ENCODE data around the gene ZDHHC7.
A peak's percentile ranks its signal among the peaks of the same experiment; 100 is the strongest.

The ZDHHC7 gene

DNA sequence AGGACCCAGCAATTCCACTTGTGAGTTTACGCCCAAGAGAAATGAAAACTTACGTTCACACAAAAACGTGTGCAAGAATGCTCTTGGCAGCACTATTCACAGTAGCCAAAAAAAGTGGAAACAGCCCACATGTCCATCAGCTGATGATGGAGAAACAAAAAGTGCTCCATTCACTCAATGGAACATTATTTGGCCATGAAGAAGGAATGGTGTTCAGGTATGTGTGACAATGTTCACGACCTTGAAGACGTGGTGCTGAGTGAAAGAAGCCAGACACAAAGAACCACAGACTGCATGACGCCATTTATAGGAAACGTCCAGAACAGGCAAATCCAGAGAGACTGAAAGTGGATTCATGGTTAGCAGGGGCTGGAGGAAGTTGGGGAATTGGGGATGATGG, 84.9 kb downstream of the ZDHHC7 start:
- TF ChIP-seq, protein P1, sequence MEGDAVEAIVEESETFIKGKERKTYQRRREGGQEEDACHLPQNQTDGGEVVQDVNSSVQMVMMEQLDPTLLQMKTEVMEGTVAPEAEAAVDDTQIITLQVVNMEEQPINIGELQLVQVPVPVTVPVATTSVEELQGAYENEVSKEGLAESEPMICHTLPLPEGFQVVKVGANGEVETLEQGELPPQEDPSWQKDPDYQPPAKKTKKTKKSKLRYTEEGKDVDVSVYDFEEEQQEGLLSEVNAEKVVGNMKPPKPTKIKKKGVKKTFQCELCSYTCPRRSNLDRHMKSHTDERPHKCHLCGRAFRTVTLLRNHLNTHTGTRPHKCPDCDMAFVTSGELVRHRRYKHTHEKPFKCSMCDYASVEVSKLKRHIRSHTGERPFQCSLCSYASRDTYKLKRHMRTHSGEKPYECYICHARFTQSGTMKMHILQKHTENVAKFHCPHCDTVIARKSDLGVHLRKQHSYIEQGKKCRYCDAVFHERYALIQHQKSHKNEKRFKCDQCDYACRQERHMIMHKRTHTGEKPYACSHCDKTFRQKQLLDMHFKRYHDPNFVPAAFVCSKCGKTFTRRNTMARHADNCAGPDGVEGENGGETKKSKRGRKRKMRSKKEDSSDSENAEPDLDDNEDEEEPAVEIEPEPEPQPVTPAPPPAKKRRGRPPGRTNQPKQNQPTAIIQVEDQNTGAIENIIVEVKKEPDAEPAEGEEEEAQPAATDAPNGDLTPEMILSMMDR (IDR thresholded peaks at IDR 0.05; ENCODE audit: low read depth, low read length), result no peak
- H3K4me3 ChIP-seq (replicated peaks in 1 of 2; ENCODE audit: low read depth in 2 of 2, low read length in 2 of 2), result no peak overlapping the region
- DNase-seq (ENCODE audit: low read depth in 2 of 2), result no peak

DNA sequence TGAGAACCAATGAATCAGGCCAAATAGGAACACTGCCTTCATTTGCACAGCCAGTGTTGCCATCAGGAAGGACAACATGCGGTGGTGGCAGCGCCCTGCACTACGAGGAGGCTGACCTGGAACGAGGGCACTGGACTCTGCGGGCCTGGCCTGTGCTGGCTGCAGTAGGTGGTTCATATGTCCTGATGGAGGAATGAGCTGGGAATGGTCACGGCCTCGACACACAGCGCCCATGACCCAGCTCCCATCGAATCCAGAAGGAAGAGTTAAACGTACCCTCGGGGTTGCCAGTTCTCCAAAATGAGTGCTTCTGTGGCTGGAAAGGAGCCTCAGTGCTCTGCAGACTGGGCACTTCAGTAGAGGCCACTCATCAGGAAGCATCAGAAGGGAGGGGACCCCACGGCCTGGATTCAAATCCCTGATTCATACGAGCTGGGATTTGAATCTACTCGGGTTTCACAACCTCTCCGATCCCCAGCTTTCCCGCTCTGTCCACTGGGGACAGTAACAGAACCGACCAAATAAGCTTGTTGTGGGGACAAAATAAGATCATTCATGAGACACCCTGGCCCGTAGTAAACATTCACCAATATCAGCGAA, 85.5 kb downstream of the ZDHHC7 start:
- no peak for DNase-seq (ENCODE audit: low read depth in 2 of 2)
- TF ChIP-seq, protein P1 (IDR thresholded peaks at IDR 0.05; ENCODE audit: low read depth, low read length), result no peak
- no peak overlapping the region for H3K4me3 ChIP-seq (replicated peaks in 1 of 2; ENCODE audit: low read depth in 2 of 2, low read length in 2 of 2)

DNA sequence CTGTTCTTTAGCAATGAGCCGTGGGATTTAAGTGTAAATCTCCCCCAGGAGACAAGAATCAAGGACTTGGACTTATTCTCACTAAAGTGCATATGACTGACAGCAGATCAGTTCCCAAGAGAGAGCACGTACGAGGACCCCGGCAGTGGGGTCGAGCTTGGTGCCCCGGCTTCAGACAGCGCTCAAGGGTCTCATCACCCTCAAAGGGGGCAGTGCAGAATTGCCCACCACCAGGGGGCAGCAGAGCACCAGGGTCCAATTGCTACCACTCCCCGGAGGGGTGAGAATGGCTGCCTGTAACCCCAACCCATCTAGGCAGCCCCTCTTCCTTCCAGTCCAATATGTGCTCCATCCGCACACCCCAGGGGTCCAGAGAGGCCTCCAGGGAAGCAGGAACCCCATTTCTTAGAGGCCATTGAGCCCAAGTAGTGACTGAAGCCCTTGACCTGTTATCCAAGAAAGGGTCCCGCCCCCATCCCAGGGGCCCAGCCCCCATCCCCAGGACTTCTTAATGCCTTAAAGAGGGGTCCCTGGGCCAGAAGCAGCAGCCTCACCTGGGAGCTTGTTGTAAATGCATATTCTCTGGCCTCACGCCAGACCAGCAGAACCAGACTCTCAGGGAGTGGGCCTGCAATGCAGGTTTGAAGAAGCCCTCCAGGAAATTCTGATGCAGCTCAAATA, 86.1 kb downstream of the ZDHHC7 start:
- TF ChIP-seq, protein P1 (IDR thresholded peaks at IDR 0.05; ENCODE audit: low read depth, low read length), result peak; percentile 86
- DNase-seq (ENCODE audit: low read depth in 2 of 2), result peak; percentile 33 to 38
- H3K4me3 ChIP-seq (replicated peaks in 1 of 2; ENCODE audit: low read depth in 2 of 2, low read length in 2 of 2), result no peak overlapping the region

DNA sequence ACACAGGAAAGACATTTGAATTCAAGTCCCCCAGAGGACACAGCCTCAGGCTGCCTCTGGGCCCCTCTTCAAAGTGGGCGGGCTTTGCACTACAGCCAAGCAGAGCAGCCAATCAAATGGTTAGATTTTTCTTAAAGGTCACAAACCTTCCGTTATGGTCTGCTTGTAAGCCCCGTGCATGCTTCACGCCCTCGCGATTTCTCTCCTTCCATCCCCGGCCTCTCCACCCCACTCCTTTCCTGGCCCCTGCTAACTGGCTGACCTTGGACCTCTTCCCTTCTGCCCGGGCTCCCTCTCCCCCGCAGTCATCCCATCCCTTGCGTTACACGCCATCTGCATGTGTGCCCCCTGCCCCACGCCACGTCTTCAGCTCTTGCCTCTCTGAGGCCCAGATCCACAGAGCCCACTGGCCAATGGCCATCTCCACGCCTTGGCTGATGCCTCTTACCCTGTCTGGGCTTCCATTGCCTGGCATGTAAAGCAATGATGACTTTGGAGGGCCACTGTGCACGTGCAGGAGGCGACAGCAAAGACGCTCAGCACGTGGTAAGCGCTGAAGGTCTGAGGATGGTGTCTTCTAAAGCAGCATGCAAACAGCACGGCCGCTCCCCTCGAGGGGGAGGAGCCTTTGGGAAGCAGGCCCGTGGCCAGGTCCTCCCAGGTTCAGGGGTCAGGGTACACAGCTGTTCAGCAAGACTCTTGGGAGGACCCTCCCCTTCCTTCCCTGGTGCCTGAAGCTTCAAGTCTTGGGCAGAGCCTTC, 86.8 kb downstream of the ZDHHC7 start:
- TF ChIP-seq, protein P1 (IDR thresholded peaks at IDR 0.05; ENCODE audit: low read depth, low read length), result no peak
- no peak overlapping the region for H3K4me3 ChIP-seq (replicated peaks in 1 of 2; ENCODE audit: low read depth in 2 of 2, low read length in 2 of 2)
- DNase-seq (ENCODE audit: low read depth in 2 of 2), result peak in 1 of 2 donors; percentile 50

All from cardiac fibroblast (primary cell).